ENCODE results near the gene FNIP2.
"Not testable (repeated sequence)": the region's sequence is repeated elsewhere in the genome, so short reads cannot be mapped to it uniquely, and the experiment has no call there.

Gene FNIP2

DNA sequence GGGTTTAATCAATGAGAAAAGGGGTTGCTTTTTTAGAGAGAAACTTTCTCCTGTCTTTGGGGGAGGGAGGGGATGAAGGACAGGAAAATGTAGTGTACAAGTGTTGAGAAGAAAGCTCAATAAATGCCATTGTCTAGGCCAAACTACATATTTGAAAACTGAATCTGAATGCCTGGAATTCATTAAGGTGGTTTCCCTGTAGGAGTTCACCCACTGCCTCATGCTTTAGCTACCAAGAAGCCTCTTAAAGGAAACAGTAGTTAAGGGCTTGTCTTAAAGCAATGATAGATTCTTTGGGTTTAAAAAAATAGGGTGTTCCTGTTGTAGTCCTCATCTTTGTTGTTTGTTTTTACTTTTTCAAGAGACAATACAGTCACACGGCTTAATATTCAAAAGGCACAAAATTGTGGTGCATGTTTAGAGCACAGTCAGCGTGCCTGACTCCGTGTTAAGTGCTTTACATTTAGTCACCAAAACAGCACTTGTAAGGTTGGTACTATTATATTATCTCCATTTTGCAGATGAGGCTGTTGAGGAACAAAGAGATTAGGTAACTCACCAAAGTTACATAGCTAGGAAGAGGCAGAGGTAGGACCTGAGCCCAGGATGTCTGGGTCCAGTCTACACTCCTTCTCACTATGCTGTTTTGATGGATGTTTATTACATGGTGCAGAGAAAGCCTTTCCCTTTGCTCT is 46.0 kb downstream of the FNIP2 start:
- no peak for DNase-seq (ENCODE audit: low spot score)

DNA sequence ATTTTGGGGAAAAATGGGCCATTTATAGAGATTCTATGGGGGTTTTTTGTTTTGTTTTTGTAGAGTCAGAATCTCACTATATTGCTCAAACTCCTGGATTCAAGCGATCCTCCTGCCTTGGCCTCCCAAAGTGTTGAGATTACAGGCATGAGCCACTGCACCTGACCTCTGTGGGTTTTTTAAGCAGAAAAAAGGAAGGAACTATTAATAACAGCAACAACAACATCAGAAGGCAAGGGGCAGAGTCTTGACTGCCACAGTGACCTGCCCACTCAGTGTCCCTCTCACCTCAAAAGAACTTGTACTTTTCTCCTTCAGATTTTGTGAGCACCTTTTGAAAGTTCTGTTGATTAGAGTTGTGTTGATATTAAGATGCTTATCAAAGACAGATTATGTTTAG is 48.1 kb downstream of the FNIP2 start:
- no peak for DNase-seq (ENCODE audit: low spot score)

DNA sequence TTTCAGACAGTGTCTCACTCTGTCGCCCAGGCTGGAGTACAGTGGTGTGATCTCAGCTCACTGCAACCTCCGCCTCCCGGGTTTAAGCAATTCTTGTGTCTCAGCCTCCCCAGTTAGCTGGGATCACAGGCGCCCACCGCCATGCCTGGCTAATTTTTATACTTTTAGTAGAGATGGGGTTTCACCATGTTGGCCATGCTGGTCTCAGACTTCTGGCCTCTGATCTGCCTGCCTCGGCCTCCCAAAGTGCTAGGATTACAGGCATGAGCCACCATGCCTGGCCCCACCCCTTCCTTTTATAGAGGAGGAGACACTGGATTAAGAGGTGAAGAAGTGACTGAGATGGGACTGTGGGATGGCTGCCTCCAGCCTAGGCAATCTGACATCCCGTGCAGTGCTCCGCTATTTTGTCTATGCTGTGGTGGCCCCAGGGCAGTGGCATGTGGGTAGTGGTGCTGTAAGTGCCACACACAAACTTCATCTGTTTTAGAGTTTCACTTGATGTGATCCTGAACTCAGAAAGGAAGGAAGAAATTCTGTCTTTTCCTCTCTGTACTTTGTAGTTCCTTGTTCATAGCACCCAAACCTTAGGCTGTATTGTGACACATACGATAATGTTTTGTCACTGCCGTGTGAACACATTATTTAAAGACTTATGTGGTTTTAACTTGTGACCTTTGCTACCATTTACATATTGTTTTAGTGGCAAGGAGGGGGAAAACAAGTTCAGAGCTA is 48.9 kb downstream of the FNIP2 start:
- peak; percentile 52 for DNase-seq (ENCODE audit: low spot score)

DNA sequence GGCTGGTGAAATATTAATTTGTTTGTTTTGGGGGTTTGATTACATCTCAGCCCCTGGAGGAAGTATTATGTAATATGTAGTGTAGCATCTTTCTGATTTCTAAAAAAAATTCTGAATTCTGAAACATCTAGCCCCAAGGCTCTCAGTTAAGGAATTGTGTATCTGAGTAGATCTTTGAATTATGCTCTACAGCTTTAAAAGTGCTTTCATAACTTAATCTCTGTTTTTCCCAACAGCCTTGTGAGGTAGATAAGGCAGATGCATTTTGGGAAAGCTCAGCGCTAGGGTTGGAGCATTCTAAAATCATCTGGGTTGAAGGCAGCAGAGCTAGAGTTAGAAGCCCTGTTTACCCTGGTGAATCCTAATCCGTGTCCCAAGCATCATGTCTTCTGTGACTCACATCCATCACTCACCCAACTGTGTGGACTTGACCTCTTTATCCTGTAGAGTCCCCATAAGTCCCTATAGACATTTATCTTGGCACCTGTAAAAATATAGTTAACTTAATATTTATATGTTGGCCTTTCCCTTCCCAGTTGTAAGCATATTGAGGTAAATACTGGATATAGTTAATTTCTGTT is 49.8 kb downstream of the FNIP2 start:
- no peak for DNase-seq (ENCODE audit: low spot score)

DNA sequence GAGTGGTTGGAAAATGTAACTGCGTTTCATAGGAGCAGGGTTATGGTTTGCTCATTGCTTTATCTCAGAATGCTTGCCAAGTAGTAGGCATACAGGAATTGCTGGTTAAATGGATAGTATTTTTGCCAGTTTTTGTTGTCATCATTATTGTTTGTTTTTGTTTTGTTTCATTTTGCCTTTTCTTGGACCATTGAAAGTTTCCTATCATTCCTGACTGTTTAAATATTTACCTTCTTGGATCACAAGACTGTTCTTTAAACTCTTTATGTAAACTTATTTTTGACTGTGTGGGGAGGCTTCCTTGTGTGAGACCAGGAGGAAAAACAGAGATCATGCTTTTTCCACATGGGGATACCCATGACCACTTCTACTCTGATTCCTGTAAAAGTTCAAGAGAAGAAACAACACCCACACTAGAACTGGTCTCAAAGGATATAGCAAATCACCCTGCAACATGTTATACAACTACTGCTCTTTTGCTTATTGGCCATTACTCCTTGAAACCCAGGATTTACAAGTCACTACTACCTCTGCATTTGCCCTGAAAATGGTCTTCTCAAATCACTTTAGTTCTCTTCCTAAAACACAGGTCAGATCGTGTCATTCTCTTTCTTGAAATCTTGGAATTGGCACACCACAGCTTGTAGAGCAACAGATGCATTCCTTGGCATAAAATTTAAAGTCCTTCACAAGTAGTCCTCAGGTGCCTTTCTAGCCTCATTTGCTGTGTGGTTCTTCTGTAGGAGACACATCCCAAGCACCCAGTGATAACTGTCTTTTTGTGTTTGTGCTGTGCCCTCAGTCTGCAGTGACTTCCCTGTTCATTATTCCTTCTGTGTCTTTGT is 51.3 kb downstream of the FNIP2 start:
- peak; percentile 59 for DNase-seq (ENCODE audit: low spot score)

DNA sequence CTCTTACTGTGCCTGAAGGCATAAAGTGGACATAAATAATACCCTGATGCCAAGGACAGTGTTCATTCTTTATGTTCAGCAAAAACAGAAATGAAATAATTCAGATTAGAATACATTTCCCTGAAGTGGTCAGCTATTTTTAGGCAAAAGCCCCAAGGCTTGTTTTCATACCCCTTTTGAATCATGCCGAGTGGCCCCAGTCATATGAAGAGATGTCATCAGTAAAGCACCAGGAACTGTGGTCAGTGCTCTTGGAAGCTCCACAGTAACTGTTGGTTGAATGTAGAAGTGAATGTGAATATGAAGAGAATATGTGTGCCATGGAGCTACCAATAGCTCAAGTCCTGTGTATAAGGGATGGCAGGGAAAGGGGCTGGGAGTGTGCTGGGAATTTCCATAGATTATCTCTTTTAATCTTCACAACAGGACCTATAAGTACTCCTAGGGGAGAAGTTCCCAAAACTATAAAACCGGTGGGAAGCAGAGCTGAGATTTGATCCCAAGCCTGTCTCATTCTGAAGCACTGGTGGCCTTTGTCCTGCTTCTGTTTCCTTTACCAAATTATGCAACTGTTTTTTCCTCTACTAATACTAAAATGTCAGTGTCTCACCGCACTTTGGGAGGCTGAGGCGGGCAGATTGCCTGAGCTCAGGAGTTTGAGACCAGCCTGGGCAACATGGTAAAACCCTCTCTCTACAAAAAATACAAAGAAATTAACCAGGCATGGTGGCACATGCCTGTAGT is 52.6 kb downstream of the FNIP2 start:
- DNase-seq (ENCODE audit: low spot score), result no peak

DNA sequence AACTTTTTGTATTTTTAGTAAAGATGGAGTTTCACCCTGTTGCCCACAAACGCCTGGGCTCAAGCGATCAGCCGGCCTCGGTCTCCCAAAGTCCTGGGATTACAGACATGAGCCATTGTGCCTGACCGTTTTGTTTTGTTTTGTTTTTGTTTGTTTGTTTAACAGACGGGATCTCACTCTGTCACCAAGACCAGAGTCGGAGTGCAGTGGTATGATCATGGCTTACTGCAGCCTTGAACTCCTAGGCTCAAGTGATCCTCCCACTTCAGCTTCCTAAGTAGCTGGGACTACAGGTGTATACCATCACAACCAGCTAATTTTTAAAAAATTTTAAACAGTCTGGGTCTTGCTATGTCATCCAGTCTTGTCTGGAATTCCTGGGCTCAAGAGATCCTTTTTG is 53.5 kb downstream of the FNIP2 start:
- DNase-seq (ENCODE audit: low spot score), result no peak

DNA sequence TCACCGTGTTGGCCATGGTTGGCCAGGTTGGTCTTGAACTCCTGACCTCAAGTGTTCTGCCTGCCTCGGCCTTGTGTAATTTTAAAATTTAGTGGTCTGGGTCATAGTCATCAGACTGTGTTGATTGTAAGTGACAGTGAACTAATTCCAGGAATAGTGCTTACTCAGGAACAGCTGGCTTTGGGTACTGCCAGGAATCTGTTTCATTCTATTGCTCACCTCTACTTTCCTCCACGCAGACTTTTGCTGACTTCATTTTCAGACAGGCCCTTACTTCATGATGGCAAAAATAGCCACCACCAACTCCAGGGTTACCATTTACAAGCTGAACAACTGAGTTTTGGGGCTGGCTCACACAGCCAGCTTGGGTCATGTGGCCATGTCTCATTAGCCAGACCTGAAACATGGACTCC is 54.6 kb downstream of the FNIP2 start:
- DNase-seq (ENCODE audit: low spot score), result no peak

DNA sequence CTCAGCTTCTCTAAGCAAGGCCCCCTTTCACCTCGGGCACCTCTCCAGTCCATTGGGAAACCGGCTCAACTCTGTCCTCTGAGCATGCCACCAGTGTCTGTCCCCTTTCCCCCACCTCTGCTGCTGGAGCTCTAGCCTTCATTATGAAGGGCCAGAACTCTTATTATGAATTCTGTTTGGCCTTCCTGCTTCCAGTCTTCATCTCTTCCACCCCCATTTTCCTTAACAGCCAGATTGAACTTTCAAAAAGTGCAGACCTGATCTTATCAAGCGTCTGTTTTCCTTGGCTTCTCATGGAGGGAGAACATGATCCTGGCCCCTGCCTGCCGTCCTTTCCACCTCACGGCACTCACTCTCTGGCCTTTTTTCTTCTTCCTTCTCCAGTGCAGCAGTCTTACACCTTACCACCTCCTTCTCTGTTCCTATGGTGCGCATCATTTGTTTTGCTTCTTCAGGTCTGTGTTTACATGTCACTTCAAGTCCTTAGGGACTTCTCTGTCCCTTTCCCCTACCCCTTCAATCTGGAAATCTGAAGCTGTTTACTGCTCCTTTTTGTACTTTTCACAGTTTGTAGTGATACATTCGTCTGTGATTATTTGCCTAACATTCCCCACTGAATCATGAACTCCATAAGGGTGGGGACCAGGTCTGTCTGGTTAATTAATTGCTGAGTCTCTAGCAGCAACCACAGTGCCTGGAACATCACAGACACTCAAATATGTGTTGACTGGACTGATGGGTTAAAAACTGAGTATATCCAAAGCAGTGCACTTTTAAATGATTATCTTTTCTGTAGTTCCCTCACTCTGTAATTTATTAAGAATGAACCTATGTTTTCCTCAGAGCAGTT is 55.8 kb downstream of the FNIP2 start:
- DNase-seq (ENCODE audit: low spot score), result no peak

DNA sequence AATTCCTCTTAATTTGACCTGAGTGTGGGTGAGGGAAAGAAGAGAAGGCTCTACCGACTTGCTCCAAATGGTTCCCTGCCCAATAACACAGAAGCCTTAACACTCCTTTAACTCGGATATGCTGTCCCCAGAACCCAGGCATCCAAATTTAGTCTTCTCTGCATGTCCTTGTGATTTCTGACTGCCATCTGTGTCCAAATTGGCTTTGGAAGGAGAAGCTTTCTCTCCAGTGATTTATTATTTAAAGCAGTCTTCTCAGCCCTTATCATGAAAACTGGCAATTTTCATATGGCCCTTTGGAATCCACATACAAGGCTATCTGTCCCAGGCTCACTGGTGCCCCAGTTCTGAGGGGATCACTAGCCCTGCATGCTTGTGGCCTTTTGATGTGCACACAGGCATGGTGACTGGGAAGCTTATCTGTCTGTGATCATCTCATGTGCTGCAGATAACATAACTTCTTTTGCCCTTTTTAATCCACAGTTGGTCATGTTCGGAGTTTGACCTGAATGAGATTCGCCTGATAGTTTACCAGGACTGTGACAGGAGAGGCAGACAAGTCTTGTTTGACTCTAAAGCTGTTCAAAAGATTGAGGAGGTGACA is 56.7 kb downstream of the FNIP2 start:
- DNase-seq (ENCODE audit: low spot score), result no peak

DNA sequence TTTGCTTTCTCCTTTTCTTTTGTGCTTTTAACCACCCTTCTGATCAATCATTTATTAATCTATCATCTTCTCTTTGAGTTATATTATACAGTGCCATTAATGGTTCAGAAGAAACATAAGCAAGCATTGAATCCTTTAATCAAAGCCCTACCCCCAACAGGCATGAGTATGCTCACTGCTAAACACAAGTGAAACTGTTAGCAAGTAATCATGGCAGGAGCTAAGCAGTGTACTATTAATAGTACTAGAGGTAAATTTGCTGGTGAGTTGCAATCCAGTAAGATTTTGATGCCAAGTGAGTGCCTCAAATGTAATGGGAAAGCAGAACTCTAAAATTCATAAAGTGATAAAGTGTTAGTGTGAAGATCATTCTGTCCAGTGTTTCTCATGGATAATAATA is 57.2 kb downstream of the FNIP2 start:
- DNase-seq (ENCODE audit: low spot score), result no peak

DNA sequence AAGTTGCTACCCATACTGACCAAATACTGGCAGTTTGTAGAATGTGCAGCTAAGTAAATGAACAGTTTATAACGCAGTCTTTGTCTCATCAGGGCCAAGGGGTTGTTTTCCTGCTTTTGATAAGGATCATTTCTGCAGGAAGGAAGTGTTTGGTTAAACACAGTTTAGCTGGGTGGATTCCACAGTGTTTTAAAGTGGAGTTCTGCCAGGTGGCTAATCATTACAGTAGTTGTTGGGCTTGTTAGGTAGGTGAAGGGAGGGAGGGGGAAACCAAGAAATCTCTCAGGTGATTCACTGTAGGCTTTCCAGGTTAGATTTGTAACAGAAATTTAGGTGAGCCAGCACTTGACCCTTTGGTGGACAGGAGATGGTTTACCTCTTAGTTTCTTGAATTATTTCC is 58.1 kb downstream of the FNIP2 start:
- no peak for DNase-seq (ENCODE audit: low spot score)

DNA sequence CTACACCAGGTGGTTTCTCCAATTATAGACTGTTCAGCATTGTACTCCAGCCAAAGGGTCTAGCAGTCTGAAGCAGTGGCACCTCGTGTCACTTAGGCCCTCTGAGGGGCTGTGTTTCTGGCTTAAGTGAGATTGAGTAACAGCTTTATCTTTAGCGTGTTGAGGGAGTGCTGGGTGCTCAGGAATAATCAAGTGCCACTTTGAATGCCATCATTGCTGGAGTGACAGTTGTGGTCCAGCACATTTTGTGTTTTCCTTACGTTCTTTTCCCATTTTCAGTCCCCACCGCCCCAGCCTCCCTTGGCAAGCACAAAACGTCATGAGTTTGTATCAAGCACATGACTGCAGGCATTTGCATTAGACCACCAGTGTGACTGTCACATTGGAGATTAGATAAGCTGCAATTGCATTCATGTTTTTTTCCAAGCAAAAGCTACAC is 58.7 kb downstream of the FNIP2 start:
- no peak for DNase-seq (ENCODE audit: low spot score)

DNA sequence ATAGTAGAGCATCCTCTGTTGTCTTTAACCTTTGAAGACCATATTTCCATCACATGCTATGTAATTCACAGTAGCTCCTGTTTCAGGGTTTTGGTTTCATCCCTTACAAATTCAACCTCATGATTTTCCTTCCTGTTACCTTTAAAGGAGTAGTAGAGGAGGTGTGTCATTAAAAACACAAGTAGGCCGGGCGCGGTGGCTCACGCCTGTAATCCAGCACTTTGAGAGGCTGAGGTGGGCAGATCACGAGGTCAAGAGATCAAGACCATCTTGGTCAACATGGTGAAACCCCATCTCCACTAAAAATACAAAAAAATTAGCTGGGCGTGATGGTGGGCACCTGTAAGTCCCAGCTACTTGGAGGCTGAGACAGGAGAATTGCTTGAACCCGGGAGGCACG is 59.3 kb downstream of the FNIP2 start:
- not testable (repeated sequence) for DNase-seq (ENCODE audit: low spot score)

DNA sequence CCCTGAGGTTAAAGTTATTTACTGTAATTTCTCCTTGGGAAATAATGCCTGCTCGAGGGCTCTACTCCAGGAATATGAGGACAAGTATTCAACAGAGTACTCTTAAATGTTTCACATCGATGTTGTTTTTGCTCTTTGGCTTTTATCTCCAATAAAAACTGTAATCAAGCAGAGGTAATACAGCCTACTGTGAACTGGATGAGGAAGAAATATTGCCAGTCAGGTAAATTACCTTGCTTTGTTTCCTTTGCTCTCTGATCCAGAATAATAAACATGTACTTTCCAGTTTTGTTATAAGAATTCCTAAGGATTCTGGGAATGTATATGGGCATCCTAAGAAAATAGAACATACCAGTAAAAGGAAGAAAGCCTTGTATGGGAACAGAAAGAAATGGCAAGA is 60.4 kb downstream of the FNIP2 start:
- DNase-seq (ENCODE audit: low spot score), result no peak

DNA sequence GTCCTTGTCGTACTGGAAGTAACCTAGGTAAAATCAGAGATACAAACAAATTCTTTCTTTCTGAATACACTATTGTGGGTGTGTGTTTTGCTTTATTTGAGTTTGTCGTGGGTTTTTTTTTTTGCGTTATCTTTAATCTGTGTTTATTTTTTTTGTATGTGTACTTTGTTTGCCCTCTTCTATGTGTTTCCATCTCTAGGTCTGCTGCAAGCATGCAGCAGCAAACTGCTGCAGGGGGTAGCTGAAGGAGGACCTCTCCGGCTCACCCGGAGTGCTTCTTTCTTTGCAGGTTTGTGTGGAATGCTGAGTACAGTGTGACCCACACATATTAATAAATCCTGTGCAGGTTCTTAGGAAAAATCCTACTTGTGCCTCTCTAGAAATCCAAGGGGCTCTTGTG is 64.8 kb downstream of the FNIP2 start:
- no peak for DNase-seq (ENCODE audit: low spot score)

DNA sequence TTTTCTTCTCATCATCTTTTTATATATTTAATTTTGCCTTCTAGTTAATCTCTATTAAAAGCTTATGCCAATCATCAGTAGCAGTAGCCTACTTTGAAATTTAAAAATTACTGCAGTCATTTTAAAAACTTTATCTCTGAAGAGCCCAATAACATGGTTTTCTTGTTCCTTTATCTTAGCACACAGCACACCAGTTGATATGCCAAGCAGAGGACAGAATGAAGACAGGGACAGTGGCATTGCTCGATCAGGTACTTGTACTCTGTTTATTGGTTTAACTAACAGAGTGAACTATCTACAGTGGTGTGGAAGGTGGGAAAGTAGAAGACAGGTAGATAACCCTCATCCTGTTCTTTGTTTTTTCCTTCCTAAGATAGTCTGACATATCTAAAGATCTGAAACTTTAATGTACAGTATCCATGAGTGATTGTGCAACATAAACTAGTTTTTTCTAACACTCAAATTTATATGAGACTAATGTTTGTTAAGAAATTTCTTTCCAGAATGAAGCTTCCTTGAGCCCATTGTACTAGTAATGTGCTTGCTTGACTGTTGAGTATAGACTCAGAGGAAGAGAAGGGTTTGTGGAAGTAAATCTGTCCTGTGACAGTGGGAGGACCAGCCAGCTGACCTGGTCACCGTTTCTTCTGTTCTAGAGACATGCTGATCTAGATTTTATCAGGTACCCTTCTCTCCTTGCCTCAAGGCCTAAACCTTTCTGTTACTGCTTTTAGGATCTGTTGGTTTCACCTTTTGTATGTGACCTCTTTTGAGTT is 66.6 kb downstream of the FNIP2 start:
- no peak for DNase-seq (ENCODE audit: low spot score)

DNA sequence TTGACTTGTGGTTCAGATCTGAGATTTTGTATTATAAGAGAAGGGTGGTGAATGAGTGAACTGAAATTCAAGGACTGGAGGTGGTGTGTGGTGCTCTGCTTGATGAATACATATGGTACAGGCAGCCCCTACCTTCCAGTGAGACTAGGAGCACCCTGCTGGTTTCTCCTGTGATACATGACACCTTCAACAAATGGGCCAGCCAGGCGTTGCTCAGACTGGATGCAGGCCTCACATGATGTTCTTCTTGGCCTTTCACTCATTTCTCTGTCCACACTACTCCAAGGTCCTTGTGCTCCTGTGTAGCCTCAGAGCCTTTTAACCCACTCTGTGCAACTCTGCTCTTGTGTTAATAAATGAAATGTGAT is 67.2 kb downstream of the FNIP2 start:
- DNase-seq (ENCODE audit: low spot score), result no peak

DNA sequence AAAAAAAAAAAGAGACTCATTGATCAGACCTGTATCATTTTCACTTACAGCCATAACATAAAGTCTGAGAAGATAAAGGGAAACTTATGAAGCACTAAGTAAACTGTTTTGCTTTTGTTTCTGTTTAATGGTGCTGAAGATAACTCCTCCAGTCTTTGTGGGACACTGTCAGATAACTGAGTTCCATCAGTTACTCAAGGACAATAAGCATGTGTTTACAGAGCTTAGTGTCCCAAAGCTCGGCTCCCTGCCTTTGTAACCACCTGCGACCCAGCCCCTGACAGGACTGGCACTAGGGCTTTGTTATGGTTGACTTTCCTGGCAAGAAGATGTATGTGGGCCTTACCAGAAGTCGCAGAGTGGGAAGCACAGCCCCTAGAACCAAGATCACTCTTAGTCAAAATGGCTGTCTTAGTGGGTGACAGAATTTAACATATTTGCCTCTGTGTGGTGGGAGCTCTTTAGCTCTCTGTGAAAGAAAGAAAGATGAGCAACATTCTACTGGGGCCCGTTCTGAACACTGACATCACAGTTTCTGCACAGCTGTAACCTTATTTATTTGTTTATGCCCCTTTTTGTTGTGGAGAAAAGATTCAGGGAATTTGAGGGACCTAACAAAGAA is 68.1 kb downstream of the FNIP2 start:
- no peak for DNase-seq (ENCODE audit: low spot score)
